Measurements from ENCODE around the gene ARL5A. TPM values are rescaled to one million over a fixed set of nuclear protein-coding genes. Genes with fewer than 3 reads are reported as not detected.

ARL5A gene
- total RNA-seq, 4 donors from 2014 or later = 77.7 to 161 (median 128) TPM

DNA sequence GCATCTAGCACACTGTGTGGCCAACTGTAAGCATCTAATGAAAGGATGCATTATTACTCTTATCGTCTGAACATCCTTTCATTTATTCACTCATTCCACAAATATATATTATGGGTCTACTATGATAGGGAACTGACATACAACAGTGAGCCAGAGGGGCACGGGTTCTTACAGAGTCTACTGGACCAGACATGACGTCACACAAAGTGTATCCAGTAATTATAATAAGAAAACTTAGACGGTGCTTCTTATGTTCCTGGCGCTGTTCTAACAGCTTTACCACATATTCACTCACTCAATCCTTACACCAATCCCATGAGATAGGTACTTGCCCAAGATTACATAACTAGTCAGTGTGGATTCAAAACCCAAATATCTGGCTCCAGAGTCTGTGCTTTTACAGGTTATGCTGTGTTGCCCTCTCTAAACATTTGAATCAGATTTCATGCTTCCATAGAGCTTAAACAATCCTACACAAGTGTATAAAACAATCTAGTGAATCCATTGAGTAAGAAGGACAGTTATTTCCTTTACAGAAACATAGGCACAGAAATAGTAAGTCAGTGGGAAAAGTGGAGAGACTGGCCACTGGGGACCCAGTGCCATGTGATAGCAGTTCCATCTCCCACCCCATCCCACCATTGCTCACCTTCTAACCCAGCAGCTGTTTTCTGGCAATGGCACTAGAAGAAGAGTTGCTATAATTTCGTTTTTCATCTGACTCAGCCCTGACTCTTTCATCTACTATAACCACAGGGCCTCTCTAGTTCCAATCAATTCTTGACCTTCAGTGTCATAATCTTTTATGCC, 24.2 kb upstream of the ARL5A start:
- DNase-seq (ENCODE audit: low spot score in 2 of 2) = no peak
- intact Hi-C loops (cut with DNase I; ENCODE audit: low total_unique reads) = no loop called here
- H3K4me3 ChIP-seq (ENCODE audit: low read depth, poor library complexity, severe bottlenecking) = no peak overlapping the region
- TF ChIP-seq CTCF (IDR thresholded peaks at IDR 0.05) (no peak), POLR2A (IDR thresholded peaks at IDR 0.05) (no peak)
- 75% methylated on average over 6 of the region's 6 CpGs for WGBS, 2 donors

DNA sequence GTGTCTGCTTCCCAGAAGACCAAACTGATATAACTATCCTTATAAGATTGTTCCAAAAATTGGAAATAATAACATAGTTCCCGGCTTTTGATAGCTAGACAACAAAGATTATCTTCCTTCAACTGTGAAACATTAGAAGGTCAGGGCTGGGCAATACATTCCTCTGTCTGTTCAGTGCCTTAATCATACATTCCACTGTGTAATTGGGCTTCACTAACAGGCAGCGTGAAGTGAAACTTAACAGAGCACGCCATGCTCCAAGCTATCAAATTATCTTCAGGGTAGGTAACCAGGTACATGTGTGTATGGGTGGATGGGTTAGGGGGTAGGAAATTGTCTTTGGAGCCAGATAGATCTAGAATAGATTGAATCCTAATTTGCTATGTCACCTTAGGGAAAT, 23.5 kb upstream of the ARL5A start:
- TF ChIP-seq CTCF (IDR thresholded peaks at IDR 0.05) = no peak
- no peak for TF ChIP-seq POLR2A (IDR thresholded peaks at IDR 0.05)
- WGBS, 2 donors = 82 to 83% methylated on average over 3 of the region's 3 CpGs
- no peak for DNase-seq (ENCODE audit: low spot score in 2 of 2)
- intact Hi-C loops (cut with DNase I; ENCODE audit: low total_unique reads) = no loop called here
- H3K4me3 ChIP-seq (ENCODE audit: low read depth, poor library complexity, severe bottlenecking) = no peak overlapping the region

GRCh38 chr2:151849413-151850010, 21.3 kb upstream of the ARL5A start:
- DNase-seq (ENCODE audit: low spot score in 2 of 2) = no peak
- TF ChIP-seq POLR2A (IDR thresholded peaks at IDR 0.05) = no peak
- TF ChIP-seq CTCF (IDR thresholded peaks at IDR 0.05) = no peak
- H3K4me3 ChIP-seq (ENCODE audit: low read depth, poor library complexity, severe bottlenecking) = no peak overlapping the region
- intact Hi-C loops (cut with DNase I; ENCODE audit: low total_unique reads) = no loop called here
- WGBS, 2 donors = 89 to 92% methylated on average over 4 of the region's 4 CpGs

DNA sequence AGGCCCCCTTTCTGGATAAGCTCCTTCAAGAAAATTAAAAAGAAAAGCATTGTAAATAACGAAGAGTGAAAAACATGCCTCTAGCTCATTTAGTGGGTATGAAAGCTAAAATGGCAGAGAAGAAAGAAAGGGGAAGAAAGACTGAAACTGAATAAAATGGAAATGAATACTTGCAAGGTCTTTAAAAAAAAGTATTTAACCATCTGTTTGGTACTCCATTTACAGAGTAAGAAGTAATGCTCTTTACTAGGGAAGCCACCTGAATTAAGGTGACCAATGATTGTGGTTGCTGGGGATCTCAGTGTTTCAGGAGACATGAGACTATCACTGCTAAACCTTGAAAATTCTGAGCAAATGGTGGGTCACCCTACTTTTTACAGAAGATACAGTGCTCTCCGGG, 17.7 kb upstream of the ARL5A start:
- DNase-seq (ENCODE audit: low spot score in 2 of 2) = no peak
- WGBS, 2 donors = 95 to 99% methylated on average over 2 of the region's 2 CpGs
- intact Hi-C loops (cut with DNase I; ENCODE audit: low total_unique reads) = no loop called here
- no peak for TF ChIP-seq CTCF (IDR thresholded peaks at IDR 0.05)
- TF ChIP-seq POLR2A (IDR thresholded peaks at IDR 0.05) = no peak
- H3K4me3 ChIP-seq (ENCODE audit: low read depth, poor library complexity, severe bottlenecking) = no peak overlapping the region

GRCh38 chr2:151845481-151845880, 17.3 kb upstream of the ARL5A start:
- WGBS, 2 donors = 87 to 96% methylated on average over 4 of the region's 4 CpGs
- TF ChIP-seq POLR2A (IDR thresholded peaks at IDR 0.05) (no peak), CTCF (IDR thresholded peaks at IDR 0.05) (no peak)
- H3K4me3 ChIP-seq (ENCODE audit: low read depth, poor library complexity, severe bottlenecking) = no peak overlapping the region
- no peak for DNase-seq (ENCODE audit: low spot score in 2 of 2)
- intact Hi-C loops (cut with DNase I; ENCODE audit: low total_unique reads) = no loop called here

All from lower leg skin (tissue), 4 donors.